ENCODE data around the gene NALCN. TPM values are rescaled to one million over a fixed set of nuclear protein-coding genes. Genes with fewer than 3 reads are reported as not detected.

Gene NALCN
- total and polyA plus RNA-seq, 8 donors, result 0.51 to 5.1 (median 2.0) TPM

- Histone ChIP-seq H3K4me3 (no peak overlapping the region), H3K27ac (no peak overlapping the region), H3K9me3 (no peaks in the 10 kb centered on the region), H3K4me1 (no peaks in the 10 kb centered on the region), H3K36me3 (no peaks in the 10 kb centered on the region), H3K27me3 (peaks cover 0 to 6% (median 0%) of the 10 kb centered on the region in 4 donors)
- intact Hi-C loops (cut with DNase I), result no loop called here
- WGBS, 2 donors, result 87 to 89% methylated on average over 5 of the region's 5 CpGs
- no peak for FAIRE-seq
- no peak for ATAC-seq
- TF ChIP-seq CTCF (IDR thresholded peaks at IDR 0.05), result no peak
- DNase-seq, result no peak
Measured at GRCh38 chr13:101013245-101013644, 403.1 kb downstream of the NALCN start.

GRCh38 chr13:101010100-101010499 is 406.2 kb downstream of the NALCN start:
- WGBS, 2 donors, result 87 to 88% methylated on average over 2 of the region's 2 CpGs
- Histone ChIP-seq H3K9me3 (no peaks in the 10 kb centered on the region), H3K27me3 (peaks cover 0 to 6% (median 0%) of the 10 kb centered on the region in 4 donors), H3K27ac (no peak overlapping the region), H3K4me1 (no peaks in the 10 kb centered on the region), H3K4me3 (no peak overlapping the region), H3K36me3 (no peaks in the 10 kb centered on the region)
- FAIRE-seq (no peak), ATAC-seq (no peak), DNase-seq (no peak)
- TF ChIP-seq CTCF (IDR thresholded peaks at IDR 0.05), result no peak
- intact Hi-C loops (cut with DNase I), result no loop called here

GRCh38 chr13:101007245-101007644 is 409.1 kb downstream of the NALCN start:
- no peak for TF ChIP-seq CTCF (IDR thresholded peaks at IDR 0.05)
- ATAC-seq, result no peak
- no peak overlapping the region for H3K27ac ChIP-seq
- intact Hi-C loops (cut with DNase I), result no loop called here
- no peaks in the 10 kb centered on the region for H3K4me1 ChIP-seq
- WGBS, 2 donors, result 58 to 61% methylated on average over 2 of the region's 2 CpGs
- no peak overlapping the region for H3K4me3 ChIP-seq
- no peak for DNase-seq
- H3K9me3 ChIP-seq, result no peaks in the 10 kb centered on the region
- H3K36me3 ChIP-seq, result no peaks in the 10 kb centered on the region
- no peak for FAIRE-seq
- peaks cover 0 to 6% (median 0%) of the 10 kb centered on the region in 4 donors for H3K27me3 ChIP-seq

Other genes starting within 250 kb of the NALCN start
- 1 to 10 TPM in 3 of 6 donors, under 1 TPM in 3; 0.63 to 9.5 (median 1.4) TPM for gene ITGBL1, start 36.2 kb upstream of the NALCN start, total RNA-seq
- 1 to 10 TPM; 1.5 to 1.6 TPM for gene ITGBL1, start 36.2 kb upstream of the NALCN start, polyA plus RNA-seq

Data from pancreas (tissue), 10 donors.